Activated naive CD8-positive, alpha-beta T cell treated with anti-CD3 and anti-CD28 coated beads, Interleukin-2, amount 10 ng/mL, durations not matched to agents 7 days and 5 days (primary cell): ENCODE results near the gene TNS4. TPM values are rescaled to one million over a fixed set of nuclear protein-coding genes. Genes with fewer than 3 reads are reported as not detected.

Experiments used
- ATAC-seq: fragments of 150-1000 bp; cut with Tn5 transposase; one replicate; pipeline ENCODE4 v1.10.0; 2021; ENCODE audit warnings: low read depth, moderate library complexity
- POLR2A ChIA-PET: fragments of 350-600 bp; sonication (Branson Sonifier 250); formaldehyde crosslinking; loops from one replicate; lab custom pipeline; 2021; ENCODE audit warnings: antibody characterized with exemption; lab: Charles Lee
- DNase-seq: peaks from one replicate; pipeline ENCODE4 v3.0.0; 2021
- H3K27ac Mint-ChIP-seq: one replicate; pipeline ENCODE4 v1.8.0; 2022; ENCODE audit warnings: mild to moderate bottlenecking, mixed read lengths
- H3K27me3 Mint-ChIP-seq: one replicate; pipeline ENCODE4 v1.8.0; 2022; ENCODE audit warnings: mild to moderate bottlenecking, moderate library complexity, mixed read lengths
- H3K36me3 Mint-ChIP-seq: one replicate; pipeline ENCODE4 v1.8.0; 2021; ENCODE audit warnings: mild to moderate bottlenecking, mixed read lengths
- H3K4me1 Mint-ChIP-seq: one replicate; pipeline ENCODE4 v1.8.0; 2021; ENCODE audit warnings: mixed read lengths
- H3K4me3 Mint-ChIP-seq: one replicate; pipeline ENCODE4 v1.8.0; 2022; ENCODE audit warnings: mild to moderate bottlenecking, moderate library complexity, mixed read lengths
- H3K9me3 Mint-ChIP-seq: one replicate; pipeline ENCODE4 v1.8.0; 2021; ENCODE audit warnings: mixed read lengths
- total RNA-seq, 2 experiments: library from RNA; stranded (reverse); gene quantifications; one replicate each; pipeline ENCODE4 v1.2.3, GENCODE V29; 2021

Gene TNS4
- total RNA-seq, 2 experiments from 2014 or later: 9.0 to 9.7 TPM

DNA sequence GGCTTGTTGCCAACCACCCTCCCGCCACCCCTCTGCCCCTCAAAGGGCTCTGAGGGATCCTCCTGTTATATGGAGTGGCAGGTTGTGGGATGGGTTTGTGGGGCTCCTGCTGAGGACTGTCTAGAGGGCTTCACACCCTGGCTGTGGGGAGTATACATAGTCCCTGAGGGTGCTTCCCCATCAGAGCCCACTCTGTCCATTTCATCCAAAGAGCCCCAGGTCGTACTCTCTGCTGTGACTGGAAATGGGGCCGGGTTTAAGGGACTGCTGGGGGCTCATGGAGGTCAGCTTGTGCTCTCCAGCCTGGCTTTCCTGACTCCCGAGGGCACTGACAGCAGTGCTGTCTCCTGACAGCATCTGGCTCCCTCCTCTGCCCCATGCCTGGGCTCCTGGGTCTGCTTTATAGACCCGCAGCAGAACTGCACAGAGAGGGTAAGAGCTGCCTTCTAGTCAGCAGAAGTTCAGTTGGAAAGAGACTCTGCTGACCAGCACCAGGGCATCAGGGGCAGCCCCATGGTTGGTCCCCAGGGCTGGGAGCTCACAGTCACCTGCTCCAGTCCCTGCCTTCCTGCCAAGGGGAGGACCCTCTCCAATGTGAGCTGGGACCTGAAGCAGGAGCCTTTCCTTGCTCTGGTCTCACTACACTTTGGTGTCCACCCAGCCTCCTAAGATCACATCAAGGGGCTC, 17.8 kb upstream of the TNS4 start:
- peak overlapping the region; percentile 81 for H3K4me3 Mint-ChIP-seq
- H3K9me3 Mint-ChIP-seq: peaks cover 13% of the 10 kb centered on the region
- peak overlapping the region; percentile 89 for H3K27ac Mint-ChIP-seq
- peaks cover 2% of the 10 kb centered on the region for H3K27me3 Mint-ChIP-seq
- POLR2A ChIA-PET: interaction anchor here (0.9 to 3.5 kb wide), 6 partner anchors 11 to 93 kb away, joined by 3 to 59 read pairs (median 4); no protein-coding TSS in a partner anchor
- ATAC-seq: no peak
- peaks cover 52% of the 10 kb centered on the region for H3K36me3 Mint-ChIP-seq
- peaks cover 60% of the 10 kb centered on the region for H3K4me1 Mint-ChIP-seq
- no peak for DNase-seq

DNA sequence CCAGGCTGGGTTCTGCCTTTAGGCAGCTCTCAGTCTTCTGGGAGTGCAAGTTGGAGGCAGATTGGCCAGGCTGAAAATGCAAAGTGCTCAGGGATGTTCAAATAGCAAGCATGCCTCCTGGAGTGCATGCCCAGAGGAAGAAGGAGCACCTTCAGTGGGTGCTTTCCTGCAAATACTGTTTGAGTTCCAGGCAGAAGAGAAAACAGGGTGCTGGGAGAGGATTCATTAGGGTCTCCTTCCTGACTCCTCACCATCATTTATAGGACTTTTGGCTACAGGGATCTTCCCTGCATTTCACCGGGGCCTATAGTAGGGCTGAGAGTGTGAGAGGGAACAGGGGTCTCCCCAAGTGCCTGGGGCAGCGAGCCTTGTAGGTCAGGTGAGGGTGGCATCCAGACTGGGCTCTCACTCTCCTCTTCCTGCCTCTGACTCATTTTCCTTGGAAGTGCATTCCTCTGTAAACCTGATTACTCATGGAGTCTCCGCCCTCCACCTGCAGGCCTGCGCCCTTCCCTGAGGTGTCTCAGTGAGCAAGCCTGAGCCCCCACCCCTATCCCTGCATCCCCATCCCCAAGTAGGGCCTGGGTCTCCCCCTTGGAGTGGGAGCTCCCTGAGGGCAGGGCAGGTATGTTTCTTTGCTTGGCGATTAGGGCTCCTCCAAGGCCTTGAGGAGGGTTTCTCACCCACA, 17.1 kb upstream of the TNS4 start:
- no peak for ATAC-seq

GRCh38 chr17:40517981-40518380, 16.6 kb upstream of the TNS4 start:
- H3K36me3 Mint-ChIP-seq: peaks cover 41% of the 10 kb centered on the region
- H3K9me3 Mint-ChIP-seq: peaks cover 6% of the 10 kb centered on the region
- POLR2A ChIA-PET: interaction anchor here (0.8 to 3.5 kb wide), 12 partner anchors 13 to 101 kb away, joined by 3 to 59 read pairs (median 8); partner anchors contain the start of gene TOP2A
- H3K27me3 Mint-ChIP-seq: peaks cover 2% of the 10 kb centered on the region
- H3K27ac Mint-ChIP-seq: peak overlapping the region; percentile 89
- peaks cover 63% of the 10 kb centered on the region for H3K4me1 Mint-ChIP-seq
- ATAC-seq (no peak), DNase-seq (no peak)
- peak overlapping the region; percentile 81 for H3K4me3 Mint-ChIP-seq

More for the DNA sequence above, 17.1 kb upstream of the TNS4 start:
- H3K4me3 Mint-ChIP-seq: peak overlapping the region; percentile 81
- H3K27ac Mint-ChIP-seq: peak overlapping the region; percentile 89
- H3K36me3 Mint-ChIP-seq: peaks cover 46% of the 10 kb centered on the region
- no peak for DNase-seq
- peaks cover 9% of the 10 kb centered on the region for H3K9me3 Mint-ChIP-seq
- peaks cover 2% of the 10 kb centered on the region for H3K27me3 Mint-ChIP-seq
- POLR2A ChIA-PET: interaction anchor here (0.8 to 3.5 kb wide), 8 partner anchors 12 to 101 kb away, joined by 3 to 59 read pairs (median 4); partner anchors contain the start of gene TOP2A
- peaks cover 65% of the 10 kb centered on the region for H3K4me1 Mint-ChIP-seq

- Mint-ChIP-seq H3K36me3 (peaks cover 34% of the 10 kb centered on the region), H3K9me3 (peaks cover 5% of the 10 kb centered on the region), H3K27ac (peak overlapping the region; percentile 91), H3K4me1 (peaks cover 61% of the 10 kb centered on the region), H3K27me3 (peaks cover 2% of the 10 kb centered on the region), H3K4me3 (peak overlapping the region; percentile 78)
- DNase-seq (no peak), ATAC-seq (no peak)
- POLR2A ChIA-PET: interaction anchor here (0.9 to 3.5 kb wide), 19 partner anchors 13 to 1172 kb away, joined by 3 to 59 read pairs (median 5); partner anchors contain the start of genes EIF1 and IGFBP4
These were observed 15.9 kb upstream of the TNS4 start for GRCh38 chr17:40517286-40517662.

DNA sequence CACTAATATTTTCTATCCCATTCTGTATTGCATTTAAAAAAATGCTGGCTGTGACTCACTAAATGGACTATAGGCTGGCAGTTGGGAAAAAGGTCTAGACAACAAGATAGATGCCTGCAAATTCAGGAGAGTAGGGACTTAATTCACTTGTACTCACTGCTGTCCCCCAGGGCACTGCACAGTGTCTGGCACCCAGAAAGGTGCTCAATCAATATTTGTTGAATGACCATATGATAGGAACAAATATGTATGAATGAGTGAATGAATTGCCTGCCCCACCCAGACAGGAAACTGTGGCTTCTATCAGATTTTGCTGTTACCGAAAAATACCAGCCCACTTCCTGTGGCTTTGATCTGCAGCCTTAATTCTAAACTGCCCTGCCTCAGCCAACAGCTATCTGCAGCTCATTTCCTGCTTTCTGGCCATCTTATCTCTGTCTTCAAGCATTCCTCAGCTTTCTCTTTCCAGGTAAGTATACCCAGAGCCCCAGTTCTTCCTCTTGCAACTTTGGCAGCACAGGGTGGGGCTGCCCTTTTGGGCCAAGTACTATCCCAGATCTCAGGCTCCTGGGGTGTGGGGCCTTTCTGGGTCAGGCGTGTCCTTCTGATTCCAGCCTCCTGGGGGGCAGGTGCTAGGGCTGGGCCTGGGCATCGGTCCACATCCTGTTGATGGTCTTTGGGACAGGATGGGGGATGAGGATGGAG, 15.3 kb upstream of the TNS4 start:
- DNase-seq: peak; percentile 66
- peaks cover 3% of the 10 kb centered on the region for H3K9me3 Mint-ChIP-seq
- POLR2A ChIA-PET: interaction anchor here (0.7 to 3.5 kb wide), 18 partner anchors 14 to 1172 kb away, joined by 3 to 59 read pairs (median 6); partner anchors contain the start of genes EIF1 and IGFBP4
- peaks cover 29% of the 10 kb centered on the region for H3K36me3 Mint-ChIP-seq
- peak overlapping the region; percentile 91 for H3K27ac Mint-ChIP-seq
- H3K4me3 Mint-ChIP-seq: peak overlapping the region; percentile 78
- H3K27me3 Mint-ChIP-seq: peaks cover 2% of the 10 kb centered on the region
- peaks cover 56% of the 10 kb centered on the region for H3K4me1 Mint-ChIP-seq
- ATAC-seq: peak; percentile 82

DNA sequence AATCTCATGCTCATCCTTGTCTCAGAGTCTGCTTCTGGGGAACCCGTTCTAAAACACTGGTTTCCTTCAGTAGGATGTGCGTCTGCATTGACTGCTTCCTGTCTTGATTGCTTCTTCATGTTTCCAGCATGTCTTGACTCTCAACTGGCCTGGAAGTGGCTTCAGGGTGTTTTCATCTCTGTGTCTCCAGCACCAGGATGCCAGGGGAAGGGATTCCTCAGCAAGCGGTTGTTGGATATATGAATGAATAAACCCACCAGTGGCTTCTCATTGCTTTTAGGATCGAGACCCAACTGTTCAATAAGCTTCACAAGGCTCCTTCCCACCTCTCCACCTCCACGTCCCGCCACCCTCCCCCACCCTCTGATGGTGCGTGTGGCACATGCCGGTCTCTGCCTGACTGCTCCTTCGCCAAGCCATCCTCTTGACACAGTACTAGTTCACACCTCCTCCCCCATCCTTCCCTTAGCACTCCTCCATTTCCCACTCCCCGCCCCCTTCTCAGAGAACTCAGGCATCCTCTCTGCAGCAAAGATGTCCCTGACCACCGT, 14.1 kb upstream of the TNS4 start:
- Mint-ChIP-seq H3K9me3 (peaks cover 3% of the 10 kb centered on the region), H3K4me3 (peak overlapping the region; percentile 78), H3K36me3 (peaks cover 21% of the 10 kb centered on the region), H3K27ac (peak overlapping the region; percentile 91), H3K27me3 (peaks cover 2% of the 10 kb centered on the region), H3K4me1 (peaks cover 53% of the 10 kb centered on the region)
- POLR2A ChIA-PET: interaction anchor here (3.0 to 3.1 kb wide), 2 partner anchors 25 to 47 kb away, joined by 20 to 23 read pairs; no protein-coding TSS in a partner anchor
- DNase-seq (no peak), ATAC-seq (peak; percentile 37)

- Mint-ChIP-seq H3K27me3 (peaks cover 2% of the 10 kb centered on the region), H3K4me3 (peak overlapping the region; percentile 78), H3K36me3 (peaks cover 21% of the 10 kb centered on the region), H3K27ac (peak overlapping the region; percentile 91), H3K9me3 (peaks cover 3% of the 10 kb centered on the region), H3K4me1 (peaks cover 53% of the 10 kb centered on the region)
- no peak for DNase-seq
- ATAC-seq: no peak
- POLR2A ChIA-PET: interaction anchor here (0.6 to 1.7 kb wide), 2 partner anchors 34 to 291 kb away, joined by 4 to 6 read pairs; no protein-coding TSS in a partner anchor
These were observed 13.6 kb upstream of the TNS4 start for GRCh38 chr17:40515011-40515410.

DNA sequence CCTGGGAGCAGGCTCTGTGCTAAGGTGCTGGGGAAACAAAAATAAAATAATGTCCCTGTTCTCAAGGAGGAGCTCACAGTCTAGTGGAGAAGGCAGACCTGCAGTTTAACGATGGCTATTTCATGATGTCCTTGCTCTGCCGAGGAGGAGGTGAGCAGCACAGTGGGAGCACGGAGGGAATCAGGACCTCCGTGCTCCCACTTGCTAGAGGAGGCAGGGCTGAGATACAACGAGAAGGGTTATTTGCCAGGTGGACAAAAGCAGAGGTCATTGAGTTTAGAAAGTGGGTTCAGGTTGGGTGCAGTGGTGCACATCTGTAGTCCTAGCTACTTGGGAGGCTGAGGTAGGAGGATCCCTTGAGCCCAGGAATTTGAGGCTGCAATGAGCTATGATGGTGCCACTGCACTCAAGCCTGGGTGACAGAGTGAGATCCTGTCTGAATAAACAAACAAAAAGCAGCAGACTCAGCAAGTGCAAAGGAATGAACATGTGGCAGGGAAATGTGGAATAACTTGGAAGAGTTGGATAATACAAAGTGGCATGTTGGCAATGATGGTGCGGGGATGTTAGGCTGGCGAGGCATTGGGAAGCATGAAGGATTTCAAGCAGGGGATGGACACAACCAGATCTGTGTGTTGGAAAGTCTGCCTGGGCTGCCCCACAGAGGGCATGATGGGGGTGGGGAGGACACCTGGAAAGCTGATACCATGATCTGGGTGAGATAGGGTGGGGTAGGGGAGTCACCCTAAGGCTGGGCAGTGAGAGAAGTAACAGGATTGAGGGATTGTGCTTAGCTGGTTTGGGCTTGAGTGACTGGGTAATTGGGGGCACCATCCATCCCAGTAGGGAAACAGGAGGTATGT, 12.8 kb upstream of the TNS4 start:
- H3K4me3 Mint-ChIP-seq: peak overlapping the region; percentile 45
- peaks cover 3% of the 10 kb centered on the region for H3K9me3 Mint-ChIP-seq
- DNase-seq (no peak), ATAC-seq (no peak)
- peaks cover 49% of the 10 kb centered on the region for H3K4me1 Mint-ChIP-seq
- H3K36me3 Mint-ChIP-seq: peaks cover 17% of the 10 kb centered on the region
- peak overlapping the region; percentile 91 for H3K27ac Mint-ChIP-seq
- peaks cover 2% of the 10 kb centered on the region for H3K27me3 Mint-ChIP-seq
- POLR2A ChIA-PET: interaction anchor here (0.6 to 2.2 kb wide), 3 partner anchors 24 to 290 kb away, joined by 4 to 6 read pairs (median 6); no protein-coding TSS in a partner anchor

GRCh38 chr17:40511667-40512220, 10.3 kb upstream of the TNS4 start:
- peaks cover 29% of the 10 kb centered on the region for H3K4me1 Mint-ChIP-seq
- no peak for ATAC-seq
- H3K36me3 Mint-ChIP-seq: peaks cover 10% of the 10 kb centered on the region
- H3K4me3 Mint-ChIP-seq: no peak overlapping the region
- peaks cover 3% of the 10 kb centered on the region for H3K9me3 Mint-ChIP-seq
- peaks cover 2% of the 10 kb centered on the region for H3K27me3 Mint-ChIP-seq
- no peak for DNase-seq
- POLR2A ChIA-PET: interaction anchor here (1.2 kb wide), 1 partner anchor 23 kb away, joined by 3 read pairs; no protein-coding TSS in a partner anchor
- H3K27ac Mint-ChIP-seq: no peak overlapping the region

DNA sequence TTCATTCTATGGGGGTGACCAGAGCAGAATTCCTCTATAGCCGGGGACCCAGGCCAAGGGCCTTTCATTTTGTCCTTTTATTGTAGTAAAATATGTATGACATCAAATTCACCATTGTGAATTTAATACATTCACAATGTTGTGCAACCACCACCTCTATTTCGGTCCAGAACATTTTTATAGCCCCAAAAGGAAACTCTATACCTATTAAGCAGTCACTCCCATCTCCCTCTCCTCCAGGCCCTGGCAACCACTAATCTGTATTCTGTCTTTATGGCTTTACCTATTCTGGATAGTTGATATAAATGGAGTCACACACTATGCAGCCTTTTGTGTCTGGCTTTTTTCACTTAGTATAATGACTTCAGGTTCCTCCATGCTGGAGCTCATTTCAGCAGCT, 9.7 kb upstream of the TNS4 start:
- peaks cover 27% of the 10 kb centered on the region for H3K4me1 Mint-ChIP-seq
- ATAC-seq (no peak), DNase-seq (no peak)
- H3K4me3 Mint-ChIP-seq: no peak overlapping the region
- H3K9me3 Mint-ChIP-seq: peaks cover 3% of the 10 kb centered on the region
- H3K27ac Mint-ChIP-seq: no peak overlapping the region
- H3K36me3 Mint-ChIP-seq: peaks cover 10% of the 10 kb centered on the region
- H3K27me3 Mint-ChIP-seq: peaks cover 2% of the 10 kb centered on the region
- POLR2A ChIA-PET: interaction anchor here (1.2 kb wide), 1 partner anchor 23 kb away, joined by 3 read pairs; no protein-coding TSS in a partner anchor

- Mint-ChIP-seq H3K27ac (no peak overlapping the region), H3K27me3 (peaks cover 2% of the 10 kb centered on the region), H3K9me3 (peaks cover 3% of the 10 kb centered on the region), H3K36me3 (peaks cover 7% of the 10 kb centered on the region), H3K4me1 (peaks cover 21% of the 10 kb centered on the region), H3K4me3 (no peak overlapping the region)
- no peak for ATAC-seq
- POLR2A ChIA-PET: no interaction called here
- no peak for DNase-seq
These were observed 8.9 kb upstream of the TNS4 start for GRCh38 chr17:40510328-40510648.
